ENCODE data around the gene TPST1. TPM values are rescaled to one million over a fixed set of nuclear protein-coding genes. Genes with fewer than 3 reads are reported as not detected.

Gene TPST1
- polyA plus RNA-seq, 1 of the 3 experiments (the other 2 are of a cell fraction): 36.4 TPM

- Histone ChIP-seq H3K4me1 (ENCODE audit: control insufficient read depth in 1 of 2, insufficient read depth in 2 of 2, low read depth in 1 of 2, low read length in 1 of 2) (peaks cover 0 to 7% of the 10 kb centered on the region in 2 experiments; a peak in 1 of 4 replicates), H3K27ac (ENCODE audit: low read depth in 2 of 2, low read length in 1 of 2) (no peak overlapping the region), H3K4me2 (no peak overlapping the region), H3K36me3 (replicated peaks in 1 of 2; ENCODE audit: control insufficient read depth in 1 of 2, insufficient read depth in 2 of 2, low read length in 1 of 2) (no peaks in the 10 kb centered on the region), H3F3A (replicated peaks; ENCODE audit: insufficient read depth) (no peaks in the 10 kb centered on the region), H3K9me2 (no peaks in the 10 kb centered on the region), H3K9ac (no peak overlapping the region), H3K4me3 (ENCODE audit: low read depth in 2 of 2, low read length in 1 of 2) (no peak overlapping the region), H3K27me3 (ENCODE audit: insufficient read depth) (no peaks in the 10 kb centered on the region), H4K20me1 (ENCODE audit: insufficient read depth) (no peaks in the 10 kb centered on the region), H3K9me3 (no peaks in the 10 kb centered on the region), H3K79me2 (ENCODE audit: insufficient read depth) (no peaks in the 10 kb centered on the region), H2AFZ (ENCODE audit: low read depth) (no peak overlapping the region)
- CTCF ChIA-PET: interaction anchor here (1.3 kb wide), 1 partner anchor 8 kb away, joined by 3 read pairs; no protein-coding TSS in a partner anchor
- no peak for DNase-seq
- TF ChIP-seq REST (IDR thresholded peaks at IDR 0.05; ENCODE audit: low read depth, low read length) (no peak), RFX5 (IDR thresholded peaks at IDR 0.05; ENCODE audit: low read length) (no peak), YY1 (IDR thresholded peaks at IDR 0.05; ENCODE audit: low read depth) (no peak), RCOR1 (IDR thresholded peaks at IDR 0.05; ENCODE audit: low read length) (no peak), USF2 (IDR thresholded peaks at IDR 0.05; ENCODE audit: borderline replicate concordance, low read depth, low read length) (no peak), JUND (IDR thresholded peaks at IDR 0.05) (no peak), TEAD4 (IDR thresholded peaks at IDR 0.05; ENCODE audit: borderline replicate concordance, insufficient read depth) (no peak), IRF3 (IDR thresholded peaks at IDR 0.05; ENCODE audit: low read depth, low read length) (no peak), TAF1 (IDR thresholded peaks at IDR 0.05; ENCODE audit: borderline replicate concordance, low read depth, low read length) (no peak), GATA2 (CRISPR knock-in tag; IDR thresholded peaks at IDR 0.05) (no peak)
- POLR2A ChIA-PET: no interaction called here
- 87% methylated on average over 8 of the region's 8 CpGs for WGBS (ENCODE audit: low lambda C conversion rate)
These were observed 19.4 kb upstream of the TPST1 start for GRCh38 chr7:66185680-66186187.

GRCh38 chr7:66186991-66187390 is 18.1 kb upstream of the TPST1 start:
- no peaks in the 10 kb centered on the region for H3K36me3 ChIP-seq (replicated peaks in 1 of 2; ENCODE audit: control insufficient read depth in 1 of 2, insufficient read depth in 2 of 2, low read length in 1 of 2)
- no peak overlapping the region for H3K4me3 ChIP-seq (ENCODE audit: low read depth in 2 of 2, low read length in 1 of 2)
- H3K4me1 ChIP-seq (ENCODE audit: control insufficient read depth in 1 of 2, insufficient read depth in 2 of 2, low read depth in 1 of 2, low read length in 1 of 2): peaks cover 0 to 7% of the 10 kb centered on the region in 2 experiments; a peak in 1 of 4 replicates
- no peaks in the 10 kb centered on the region for H3K9me3 ChIP-seq
- ChIA-PET CTCF (no interaction called here), POLR2A (no interaction called here)
- H3K27me3 ChIP-seq (ENCODE audit: insufficient read depth): no peaks in the 10 kb centered on the region
- WGBS (ENCODE audit: low lambda C conversion rate): 86% methylated on average over 4 of the region's 4 CpGs
- no peak overlapping the region for H3K27ac ChIP-seq (ENCODE audit: low read depth in 2 of 2, low read length in 1 of 2)
- no peaks in the 10 kb centered on the region for H3F3A ChIP-seq (replicated peaks; ENCODE audit: insufficient read depth)
- H3K4me2 ChIP-seq: no peak overlapping the region
- no peaks in the 10 kb centered on the region for H3K9me2 ChIP-seq
- no peak overlapping the region for H2AFZ ChIP-seq (ENCODE audit: low read depth)
- H3K79me2 ChIP-seq (ENCODE audit: insufficient read depth): no peaks in the 10 kb centered on the region
- TF ChIP-seq RFX5 (IDR thresholded peaks at IDR 0.05; ENCODE audit: low read length) (no peak), FOXM1 (IDR thresholded peaks at IDR 0.05; ENCODE audit: low read depth) (no peak)
- no peak for DNase-seq
- H4K20me1 ChIP-seq (ENCODE audit: insufficient read depth): no peaks in the 10 kb centered on the region
- H3K9ac ChIP-seq: no peak overlapping the region

All from SK-N-SH (cell line).